Activated CD8-positive, alpha-beta memory T cell treated with anti-CD3 and anti-CD28 coated beads, Interleukin-2, amount 50 U/mL, for 1 hour (primary cell): ENCODE measurements around the gene RFC2.
"Not testable (repeated sequence)": the region's sequence is repeated elsewhere in the genome, so short reads cannot be mapped to it uniquely, and the experiment has no call there.

ENCODE experiments used
- DNase-seq: peaks from one replicate; pipeline ENCODE4 v3.0.0-alpha.2; 2020; ENCODE audit errors: extremely low read depth

Gene RFC2

GRCh38 chr7:74248156-74248555 lies 6.0 kb downstream of the RFC2 start:
- no peak for DNase-seq

DNA sequence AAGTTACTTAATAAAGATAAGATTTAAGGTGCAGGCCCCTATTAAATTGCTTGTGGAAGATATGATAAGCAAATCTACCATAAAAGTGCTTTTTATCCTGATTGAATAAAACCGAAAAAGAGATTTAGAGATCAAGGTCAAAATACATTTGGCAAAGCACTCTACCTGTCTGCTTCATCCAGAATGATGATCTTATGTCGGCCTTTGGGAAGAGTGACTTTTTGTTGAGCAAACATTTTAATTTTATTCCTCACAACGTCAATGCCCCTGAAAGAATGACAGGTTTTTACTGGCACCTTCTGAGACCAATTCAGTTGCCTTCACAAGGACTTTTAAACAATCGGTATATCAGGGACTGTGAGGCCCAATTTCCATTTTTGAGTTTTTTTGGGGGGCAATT lies 7.7 kb downstream of the RFC2 start:
- no peak for DNase-seq

- no peak for DNase-seq
Observed at GRCh38 chr7:74242122-74242443, 12.1 kb downstream of the RFC2 start.

GRCh38 chr7:74240482-74240881 lies 13.7 kb downstream of the RFC2 start:
- DNase-seq: no peak

GRCh38 chr7:74236284-74236683 lies 17.9 kb downstream of the RFC2 start:
- DNase-seq: no peak

DNA sequence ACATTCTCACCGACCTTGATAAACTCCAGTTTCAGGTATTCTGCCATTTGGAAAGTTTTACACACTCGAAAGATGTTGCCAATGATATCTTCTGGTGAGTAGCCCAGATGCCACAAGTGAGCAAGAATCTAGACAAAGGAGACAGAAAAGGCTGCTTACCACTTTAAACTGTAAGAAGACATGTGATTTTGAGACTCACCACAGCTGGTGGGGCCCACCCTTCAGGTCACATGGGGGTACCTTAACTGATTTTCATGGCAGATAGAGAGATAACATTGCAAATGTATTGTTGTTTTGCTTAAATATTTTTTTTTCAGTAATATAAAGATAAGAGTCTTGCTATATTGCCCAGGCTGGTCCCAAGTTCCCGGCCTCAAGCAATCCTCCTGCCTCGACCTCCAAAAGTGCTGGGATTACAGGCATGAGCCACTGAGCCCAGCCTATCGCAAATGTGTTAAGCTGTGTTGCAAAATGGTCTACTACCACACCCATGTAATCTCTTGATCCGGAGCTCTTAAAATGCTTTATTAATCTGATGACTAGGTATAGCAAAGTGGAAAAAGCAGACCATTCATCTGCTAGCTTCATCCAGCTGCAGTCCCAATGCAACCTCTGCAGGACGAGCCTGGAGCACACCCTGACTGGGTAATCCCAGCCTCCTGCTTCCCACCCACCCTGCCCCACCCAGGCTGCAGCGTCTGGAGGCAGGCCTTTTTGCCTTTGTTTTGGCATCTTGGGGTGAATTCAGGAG lies 18.5 kb downstream of the RFC2 start:
- no peak for DNase-seq

DNA sequence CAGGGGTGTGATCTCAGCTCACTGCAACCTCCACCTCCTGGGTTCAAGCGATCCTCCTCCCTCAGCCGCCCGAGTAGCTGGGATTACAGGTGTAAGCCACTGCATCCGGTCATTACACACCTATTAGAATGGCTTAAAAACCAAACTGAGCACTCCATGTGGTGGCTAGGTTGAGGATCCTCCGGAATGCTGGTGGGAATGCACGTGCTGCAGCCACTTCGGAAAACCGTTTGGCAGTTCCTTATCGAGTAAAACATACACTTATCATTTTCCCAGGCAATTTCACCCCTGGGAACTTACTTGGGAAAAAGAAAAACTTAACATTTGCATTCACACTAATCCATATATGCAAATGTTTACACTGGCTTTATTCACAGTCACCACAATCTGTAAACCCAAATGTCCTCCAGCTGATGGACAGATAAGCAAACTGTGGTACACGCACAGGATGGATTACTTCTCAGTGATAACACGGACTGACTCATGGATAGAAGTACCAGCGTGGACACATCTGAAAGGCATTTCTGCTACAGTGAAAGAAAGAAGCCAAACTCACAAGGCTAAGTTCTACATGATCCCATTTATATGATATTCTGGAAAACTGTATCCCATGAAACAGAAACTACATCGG lies 20.4 kb downstream of the RFC2 start:
- DNase-seq: no peak

DNA sequence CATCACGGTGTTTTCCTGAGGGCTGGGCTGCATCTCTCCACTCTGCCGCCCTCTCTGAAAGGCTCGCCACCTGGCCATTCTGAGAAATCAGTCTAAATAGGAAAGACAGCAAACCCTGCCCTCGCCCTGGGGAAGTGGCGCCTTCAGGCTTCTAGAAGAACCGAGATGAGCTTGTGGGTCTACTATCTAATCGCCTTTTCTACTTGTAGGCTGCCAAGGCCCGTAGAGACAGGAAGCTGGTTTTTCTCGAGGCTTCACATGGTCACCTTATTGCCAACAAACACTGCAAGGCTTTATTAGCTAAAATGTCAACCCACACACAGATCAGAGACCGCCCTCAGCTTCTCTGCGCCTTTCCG lies 23.0 kb downstream of the RFC2 start:
- no peak for DNase-seq

DNA sequence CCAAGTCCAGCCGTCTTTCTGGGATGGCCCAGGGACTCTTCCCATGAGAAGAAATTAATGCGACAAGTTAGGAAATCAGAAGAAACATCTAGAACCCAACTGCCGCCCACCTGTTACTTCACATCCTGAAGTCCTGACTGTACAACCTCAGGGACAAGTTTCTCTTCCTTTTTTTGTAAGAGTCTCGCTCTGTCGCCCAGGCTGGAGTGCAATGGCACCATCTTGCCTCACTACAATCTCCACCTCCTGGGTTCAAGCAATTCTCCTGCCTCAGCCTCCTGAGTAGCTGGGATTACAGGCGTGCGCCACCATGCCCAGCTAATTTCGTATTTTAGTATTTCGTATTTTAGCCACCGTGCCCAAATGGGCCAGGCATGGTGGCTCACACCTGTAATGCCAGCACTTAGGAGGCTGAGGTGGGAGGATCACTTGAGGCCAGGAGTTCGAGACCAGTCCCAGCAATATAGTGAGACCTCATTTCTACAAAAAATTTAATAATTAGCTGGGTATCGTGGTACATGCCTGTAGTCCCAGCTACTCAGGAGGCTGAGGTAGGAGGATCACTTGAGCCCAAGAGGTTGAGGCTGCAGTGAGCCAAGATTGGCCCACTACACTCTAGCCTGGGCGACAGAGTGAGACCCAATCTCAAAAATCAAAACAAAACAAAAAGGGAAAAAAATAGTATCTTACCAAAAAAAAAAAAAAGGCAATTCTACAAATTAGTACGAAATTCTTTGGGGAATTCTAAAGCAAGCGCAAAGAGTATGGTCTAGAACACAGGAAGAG lies 23.6 kb downstream of the RFC2 start:
- DNase-seq: no peak

DNA sequence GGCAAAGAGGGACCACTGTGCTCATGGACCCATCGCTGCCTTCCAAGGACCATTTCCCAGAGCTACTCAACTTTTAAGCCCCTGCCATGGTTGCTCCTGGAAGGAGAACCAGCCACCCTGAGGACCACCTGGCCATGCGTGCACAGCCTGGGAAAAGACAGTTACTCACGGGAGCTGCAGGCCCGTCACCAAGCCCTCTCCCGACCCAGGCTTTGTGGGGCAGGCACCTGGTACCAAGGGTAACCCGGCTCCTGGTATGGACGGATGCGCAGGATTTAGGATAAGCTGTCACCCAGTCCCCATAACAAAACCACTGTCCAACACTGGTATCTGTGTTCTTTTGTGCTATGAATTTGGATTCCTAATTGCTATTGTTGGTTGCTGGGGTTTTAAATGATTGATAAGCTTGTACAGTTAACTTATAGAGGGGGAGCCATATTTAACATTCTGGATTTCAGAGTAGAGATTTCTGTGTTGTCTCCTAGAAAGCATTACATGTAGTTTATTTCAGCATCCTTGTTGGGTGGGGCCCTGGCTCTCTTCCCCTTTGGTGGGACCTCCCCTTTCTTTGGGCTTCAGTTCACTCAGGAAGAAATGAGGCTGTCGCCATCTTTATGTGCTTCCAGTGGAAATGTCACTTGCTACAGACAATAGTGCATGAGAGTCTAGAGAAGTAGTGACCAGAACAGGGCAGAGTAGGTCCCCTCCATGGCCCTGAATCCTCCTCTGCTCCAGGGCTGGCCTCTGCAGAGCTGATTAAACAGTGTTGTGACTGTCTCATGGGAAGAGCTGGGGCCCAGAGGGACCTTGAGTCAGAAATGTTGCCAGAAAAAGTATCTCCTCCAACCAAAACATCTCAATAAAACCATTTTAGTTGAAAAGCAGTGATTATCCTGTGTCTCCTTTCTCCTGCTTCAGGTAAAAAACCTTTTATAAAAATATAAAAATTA lies 25.0 kb downstream of the RFC2 start:
- DNase-seq: no peak

GRCh38 chr7:74226633-74227032 lies 27.6 kb downstream of the RFC2 start:
- DNase-seq: no peak

- DNase-seq: no peak
Observed at GRCh38 chr7:74225400-74225799, 28.8 kb downstream of the RFC2 start.

GRCh38 chr7:74224907-74225306 lies 29.3 kb downstream of the RFC2 start:
- not testable (repeated sequence) for DNase-seq

GRCh38 chr7:74224511-74224832 lies 29.7 kb downstream of the RFC2 start:
- no peak for DNase-seq

- DNase-seq: no peak
Observed at GRCh38 chr7:74223711-74224510, 30.3 kb downstream of the RFC2 start.

DNA sequence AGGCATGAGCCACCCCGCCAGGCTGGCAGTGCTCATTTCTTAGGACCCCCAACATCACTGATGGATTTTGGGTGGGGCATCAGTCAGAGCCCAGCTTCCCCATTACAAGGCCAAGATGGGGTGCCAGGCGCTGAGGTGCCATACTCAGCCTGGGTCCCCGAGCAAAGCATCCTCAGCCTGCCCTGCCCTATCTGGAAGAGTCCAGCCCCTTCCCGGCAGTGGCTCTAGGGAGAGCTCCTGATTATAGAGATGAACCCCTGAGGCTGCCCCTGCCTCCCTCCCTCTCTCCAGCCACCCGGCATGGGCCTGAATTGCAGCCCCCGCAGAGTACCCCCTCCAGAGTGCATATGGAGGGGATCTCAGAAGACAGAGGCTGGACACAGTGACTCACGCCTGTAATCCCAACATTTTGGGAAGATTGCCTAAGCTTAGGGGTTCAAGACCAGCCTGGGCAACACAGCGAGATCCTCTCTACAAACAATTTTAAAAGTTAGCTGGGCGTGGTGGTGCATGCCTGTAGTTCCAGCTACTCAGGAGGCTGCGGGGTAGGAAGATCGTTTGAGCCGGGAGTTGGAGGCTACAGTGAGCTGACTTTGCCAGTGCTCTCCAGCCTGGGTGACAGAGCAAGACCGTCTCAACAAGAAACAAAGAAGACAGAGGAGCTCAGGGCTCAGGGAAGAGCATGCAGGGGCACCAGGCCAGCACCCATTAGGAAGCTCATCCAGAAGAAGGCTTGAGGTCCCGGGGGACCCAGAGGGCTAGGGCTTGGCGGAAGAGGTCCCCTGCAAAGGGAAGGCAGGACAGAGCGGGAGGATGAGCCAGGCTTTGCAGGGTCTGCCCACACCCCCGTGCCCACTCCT lies 31.1 kb downstream of the RFC2 start:
- no peak for DNase-seq

DNA sequence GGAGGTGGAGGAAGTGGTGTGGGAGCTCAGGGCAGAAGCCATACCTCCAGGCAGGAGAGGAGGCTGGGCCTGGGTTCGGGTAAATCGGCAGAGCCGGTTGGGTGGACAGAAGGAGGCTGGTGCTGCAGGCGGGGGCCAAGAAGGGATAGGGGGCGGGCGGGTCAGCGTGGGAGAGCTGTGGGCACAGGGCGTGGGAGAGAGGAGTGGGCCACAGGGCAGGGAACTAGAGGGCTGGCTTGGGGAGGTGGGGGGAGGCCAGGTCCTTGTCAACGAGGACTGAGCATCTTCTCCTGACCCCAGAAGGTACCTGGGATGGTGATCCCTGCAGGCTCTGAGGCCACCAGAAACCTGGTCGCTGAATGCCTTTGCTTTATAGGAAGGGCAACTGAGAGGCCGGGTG lies 32.5 kb downstream of the RFC2 start:
- no peak for DNase-seq

DNA sequence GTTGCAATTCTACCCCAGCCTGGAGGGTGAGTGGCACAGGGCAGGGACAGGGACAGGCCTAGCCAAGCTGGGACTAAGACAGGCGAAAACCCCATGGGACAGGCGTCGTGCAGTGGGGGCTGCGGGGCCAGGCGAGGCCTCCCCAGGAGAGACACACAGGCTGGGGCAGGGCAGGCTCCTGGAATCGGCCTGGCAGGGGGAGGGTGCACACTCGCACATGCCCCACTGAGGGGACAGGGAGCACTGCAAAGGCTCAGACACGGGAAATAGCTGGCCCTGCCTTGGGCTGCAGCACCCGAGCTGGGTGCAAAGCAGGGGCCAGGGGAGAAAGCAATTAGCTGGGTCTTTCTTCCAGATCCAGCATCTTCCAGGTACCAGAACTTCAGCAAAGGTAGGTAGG lies 34.0 kb downstream of the RFC2 start:
- DNase-seq: no peak

GRCh38 chr7:74219416-74219815 lies 34.8 kb downstream of the RFC2 start:
- DNase-seq: no peak

DNA sequence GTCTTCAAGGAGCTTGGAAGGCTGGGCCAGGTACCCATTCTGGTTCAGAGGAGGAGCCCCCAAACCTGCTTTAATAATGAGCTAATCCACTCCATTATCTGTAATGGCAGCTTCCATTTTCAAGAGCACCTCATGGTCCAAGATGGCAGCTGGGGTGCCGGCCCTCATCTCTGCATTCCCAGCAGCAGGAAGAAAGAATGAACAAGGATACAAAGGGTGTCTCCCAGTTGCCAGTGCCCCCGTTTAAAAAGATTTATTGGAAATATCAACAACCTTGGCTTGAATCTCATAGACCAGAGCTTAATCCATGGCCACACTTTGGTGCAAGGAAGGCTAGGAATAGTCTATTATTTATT lies 35.9 kb downstream of the RFC2 start:
- no peak for DNase-seq
